Suprapubic skin (tissue), 4 donors: ENCODE measurements around the gene SLC39A5. TPM values are rescaled to one million over a fixed set of nuclear protein-coding genes. Genes with fewer than 3 reads are reported as not detected.
"Not testable (repeated sequence)": the region's sequence is repeated elsewhere in the genome, so short reads cannot be mapped to it uniquely, and the experiment has no call there.

Experiments
- DNase-seq, 2 donors: peaks; one replicate each; pipeline ENCODE4 v3.0.0-alpha.2; 2019; ENCODE audit warnings: low spot score in 2 of 2
- H3K27ac ChIP-seq: fragments of 200-600 bp; sonication (generic); one replicate; pipeline ENCODE4 v1.5.1; 2019
- H3K27me3 ChIP-seq: fragments of 200-600 bp; sonication (generic); one replicate; pipeline ENCODE4 v1.5.1; 2019
- H3K36me3 ChIP-seq: fragments of 200-600 bp; sonication (generic); one replicate; pipeline ENCODE4 v1.5.1; 2019
- H3K4me1 ChIP-seq: fragments of 200-600 bp; sonication (generic); one replicate; pipeline ENCODE4 v1.5.1; 2019
- H3K4me3 ChIP-seq: fragments of 200-600 bp; sonication (generic); one replicate; pipeline ENCODE4 v1.5.1; 2019; ENCODE audit warnings: mild to moderate bottlenecking
- H3K9me3 ChIP-seq: fragments of 200-600 bp; sonication (generic); one replicate; pipeline ENCODE4 v1.5.1; 2019
- CTCF ChIP-seq, 2 donors: fragments of 200-600 bp in 1 of 2; fragments of 450-650 bp in 1 of 2; sonication (generic) in 1 of 2; IDR thresholded peaks; one replicate each; pipeline ENCODE4 v1.5.1; 2016 to 2019; ENCODE audit warnings: antibody characterized with exemption in 2 of 2, mild to moderate bottlenecking in 1 of 2, moderate library complexity in 1 of 2
- EP300 ChIP-seq: sonication (generic); formaldehyde crosslinking; IDR thresholded peaks from one replicate; pipeline ENCODE4 v1.6.1; 2017; ENCODE audit warnings: antibody characterized with exemption
- POLR2A ChIP-seq, 2 donors: fragments of 450-650 bp; IDR thresholded peaks; one replicate each; pipeline ENCODE4 v1.6.1; 2017; ENCODE audit warnings: antibody characterized with exemption in 2 of 2, mild to moderate bottlenecking in 2 of 2, moderate library complexity in 2 of 2
- POLR2AphosphoS5 ChIP-seq, 3 donors: sonication (generic); formaldehyde crosslinking; IDR thresholded peaks; one replicate each; pipeline ENCODE4 v1.6.1; 2017; ENCODE audit warnings: antibody characterized with exemption in 3 of 3
- WGBS: methylation state at CpG from one replicate; pipeline ENCODE4 v1.1.5; 2018; 5-methylcytosine and 5-hydroxymethylcytosine counted together
- total RNA-seq, 4 donors: library from RNA; depleted of rRNA; stranded (reverse); fragments of >200 nt; gene quantifications; one replicate each; pipeline ENCODE4 v1.1.0, GENCODE V29; 2016

The SLC39A5 gene
- total RNA-seq, 4 donors from 2014 or later, result 1.3 to 2.4 TPM; not detected in 2

GRCh38 chr12:56258068-56258819 lies 28.4 kb downstream of the SLC39A5 start, which contains the start of gene ANKRD52:
Gene ANKRD52, minus strand, starts transcription at chr12:56258384. Its CDS starts 115 bp downstream, at chr12:56258269.
- H3K4me1 ChIP-seq, result peaks cover 31% of the 10 kb centered on the region
- TF ChIP-seq POLR2AphosphoS5 (IDR thresholded peaks at IDR 0.05), result peak in 1 of 3 donors; percentile 51
- TF ChIP-seq POLR2A (IDR thresholded peaks at IDR 0.05), result peak in 1 of 2 donors; percentile 11
- TF ChIP-seq CTCF (IDR thresholded peaks at IDR 0.05), result peak; percentile 77 to 90
- TF ChIP-seq EP300, result no peak

GRCh38 chr12:56258820-56259183 lies 29.0 kb downstream of the SLC39A5 start:
- Histone ChIP-seq H3K27ac (peak overlapping the region; percentile 83), H3K9me3 (no peaks in the 10 kb centered on the region), H3K4me1 (peaks cover 31% of the 10 kb centered on the region), H3K4me3 (peak overlapping the region; percentile 79), H3K36me3 (peaks cover 23% of the 10 kb centered on the region), H3K27me3 (no peaks in the 10 kb centered on the region)
- no peak for DNase-seq
- TF ChIP-seq CTCF (IDR thresholded peaks at IDR 0.05) (no peak), POLR2AphosphoS5 (IDR thresholded peaks at IDR 0.05) (no peak), EP300 (no peak), POLR2A (IDR thresholded peaks at IDR 0.05) (no peak)
- WGBS, result 4% methylated on average over 9 of the region's 9 CpGs

More at GRCh38 chr12:56258068-56258819, 28.4 kb downstream of the SLC39A5 start, which contains the start of gene ANKRD52:
- H3K4me3 ChIP-seq, result peak within 1 kb of the TSS; percentile 79
- peak in 1 of 2 donors; percentile 83 for DNase-seq
- H3K27ac ChIP-seq, result peak within 1 kb of the TSS; percentile 83
- H3K27me3 ChIP-seq, result no peaks in the 10 kb centered on the region
- WGBS, result under 1% methylated on average over 20 of the region's 78 CpGs
- peaks cover 29% of the 10 kb centered on the region for H3K36me3 ChIP-seq
- no peaks in the 10 kb centered on the region for H3K9me3 ChIP-seq

- Histone ChIP-seq H3K9me3 (no peaks in the 10 kb centered on the region), H3K36me3 (peaks cover 8% of the 10 kb centered on the region), H3K27me3 (no peaks in the 10 kb centered on the region), H3K27ac (no peak overlapping the region), H3K4me1 (peaks cover 31% of the 10 kb centered on the region), H3K4me3 (no peak overlapping the region)
- TF ChIP-seq CTCF (IDR thresholded peaks at IDR 0.05), result no peak
- DNase-seq, result no peak
- WGBS, result 97% methylated on average over 8 of the region's 8 CpGs
These were observed 30.5 kb downstream of the SLC39A5 start for GRCh38 chr12:56260380-56260779.

- H3K36me3 ChIP-seq, result peaks cover 2% of the 10 kb centered on the region
- TF ChIP-seq CTCF (IDR thresholded peaks at IDR 0.05), result no peak
- TF ChIP-seq POLR2AphosphoS5 (IDR thresholded peaks at IDR 0.05), result no peak
- TF ChIP-seq POLR2A (IDR thresholded peaks at IDR 0.05), result no peak
- TF ChIP-seq EP300, result no peak
- H3K27me3 ChIP-seq, result no peaks in the 10 kb centered on the region
- no peak for DNase-seq
- H3K27ac ChIP-seq, result no peak overlapping the region
- WGBS, result 88% methylated on average over 3 of the region's 3 CpGs
- peaks cover 33% of the 10 kb centered on the region for H3K4me1 ChIP-seq
- no peaks in the 10 kb centered on the region for H3K9me3 ChIP-seq
- H3K4me3 ChIP-seq, result no peak overlapping the region
These were observed 31.1 kb downstream of the SLC39A5 start for GRCh38 chr12:56260921-56261320.

GRCh38 chr12:56261503-56262232 lies 31.8 kb downstream of the SLC39A5 start:
- Histone ChIP-seq H3K9me3 (no peaks in the 10 kb centered on the region), H3K27me3 (no peaks in the 10 kb centered on the region), H3K4me1 (peaks cover 31% of the 10 kb centered on the region), H3K36me3 (no peaks in the 10 kb centered on the region), H3K4me3 (no peak overlapping the region), H3K27ac (no peak overlapping the region)
- TF ChIP-seq POLR2A (IDR thresholded peaks at IDR 0.05), result no peak
- TF ChIP-seq CTCF (IDR thresholded peaks at IDR 0.05), result no peak
- TF ChIP-seq POLR2AphosphoS5 (IDR thresholded peaks at IDR 0.05), result no peak
- TF ChIP-seq EP300, result no peak
- no peak for DNase-seq
- 73% methylated on average over 5 of the region's 5 CpGs for WGBS

GRCh38 chr12:56262955-56263354 lies 33.1 kb downstream of the SLC39A5 start:
- 89% methylated on average over 7 of the region's 7 CpGs for WGBS
- H3K36me3 ChIP-seq, H3K27ac ChIP-seq: not testable (repeated sequence)

GRCh38 chr12:56266068-56266692 lies 36.3 kb downstream of the SLC39A5 start:
- 49% methylated on average over 16 of the region's 16 CpGs for WGBS
- H3K9me3 ChIP-seq, DNase-seq: not testable (repeated sequence)

More at GRCh38 chr12:56262955-56263354, 33.1 kb downstream of the SLC39A5 start:
- H3K4me1 ChIP-seq, result peaks cover 29% of the 10 kb centered on the region
- not testable (repeated sequence) for H3K9me3 ChIP-seq, DNase-seq, H3K27me3 ChIP-seq, H3K4me3 ChIP-seq

More at GRCh38 chr12:56266068-56266692, 36.3 kb downstream of the SLC39A5 start:
- H3K36me3 ChIP-seq, result peaks cover 10% of the 10 kb centered on the region
- peaks cover 19% of the 10 kb centered on the region for H3K4me1 ChIP-seq
- peak overlapping the region; percentile 63 for H3K4me3 ChIP-seq
- peak overlapping the region; percentile 88 for H3K27ac ChIP-seq
- H3K27me3 ChIP-seq, result not testable (repeated sequence)
